Right renal cortex interstitium (tissue), 3 donors: ENCODE measurements around the gene SCAPER. TPM values are rescaled to one million over a fixed set of nuclear protein-coding genes. Genes with fewer than 3 reads are reported as not detected.

Experiments
- DNase-seq, 3 donors: peaks; one replicate each; pipeline ENCODE4 v3.0.0-alpha.2; 2013; ENCODE audit warnings: low read depth in 3 of 3, low spot score in 2 of 3
- polyA plus RNA-seq, 3 donors: library from polyadenylated mRNA; unstranded; fragments of 120-200 nt; gene quantifications; one replicate each; pipeline ENCODE4 v1.2.1, GENCODE V29; 2013; ENCODE audit not compliant: insufficient read length in 3 of 3

The SCAPER gene
- polyA plus RNA-seq, 3 donors = 21.9 to 26.3 (median 25.8) TPM

- no peak for DNase-seq
Observed at GRCh38 chr15:76378691-76379090, 526.4 kb downstream of the SCAPER start.

- no peak for DNase-seq
Observed at GRCh38 chr15:76377751-76378150, 527.4 kb downstream of the SCAPER start.

- no peak for DNase-seq
Observed at GRCh38 chr15:76377217-76377616, 527.9 kb downstream of the SCAPER start.

DNA sequence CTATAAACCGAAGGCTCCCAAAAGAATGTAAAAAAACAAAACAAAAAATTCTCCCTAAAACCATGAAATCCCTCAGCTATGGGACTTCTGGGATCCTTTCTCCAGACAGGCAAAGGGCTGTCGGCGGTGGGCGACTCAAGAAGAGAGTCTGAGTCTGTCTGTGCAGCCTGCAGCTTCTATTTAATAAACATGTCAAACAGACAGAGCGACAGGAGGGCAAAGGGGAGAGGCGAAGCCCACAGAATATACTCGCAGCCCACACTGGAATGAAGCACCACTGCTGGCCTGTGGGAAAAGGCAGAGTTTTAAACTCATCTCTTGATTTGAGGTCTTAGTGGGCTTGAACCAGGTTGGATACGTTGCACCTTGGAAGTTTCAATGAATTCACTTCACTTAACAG is 528.3 kb downstream of the SCAPER start:
- DNase-seq = no peak

- no peak for DNase-seq
Observed at GRCh38 chr15:76376029-76376428, 529.1 kb downstream of the SCAPER start.

- DNase-seq = no peak
Observed at GRCh38 chr15:76368122-76368621, 537.0 kb downstream of the SCAPER start.

DNA sequence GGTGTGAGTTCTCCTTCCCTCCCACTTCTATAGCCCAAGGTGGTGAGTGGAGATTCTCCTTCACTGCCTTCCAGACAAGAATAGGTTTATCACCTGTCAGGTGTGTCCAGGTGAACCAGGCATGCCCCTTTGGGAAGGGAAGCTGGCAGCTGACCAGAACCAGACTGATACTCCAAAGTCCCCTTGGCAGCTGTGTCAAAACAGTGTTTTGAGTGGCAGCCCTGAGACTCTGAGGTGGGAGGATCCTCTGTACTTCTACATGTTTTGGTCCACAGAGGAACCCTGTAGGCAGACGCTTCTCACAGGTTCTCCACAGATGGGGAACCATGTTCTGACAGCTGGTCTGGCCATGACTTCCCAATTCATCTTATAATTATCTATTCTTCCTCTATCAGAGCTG is 538.4 kb downstream of the SCAPER start:
- DNase-seq = no peak

DNA sequence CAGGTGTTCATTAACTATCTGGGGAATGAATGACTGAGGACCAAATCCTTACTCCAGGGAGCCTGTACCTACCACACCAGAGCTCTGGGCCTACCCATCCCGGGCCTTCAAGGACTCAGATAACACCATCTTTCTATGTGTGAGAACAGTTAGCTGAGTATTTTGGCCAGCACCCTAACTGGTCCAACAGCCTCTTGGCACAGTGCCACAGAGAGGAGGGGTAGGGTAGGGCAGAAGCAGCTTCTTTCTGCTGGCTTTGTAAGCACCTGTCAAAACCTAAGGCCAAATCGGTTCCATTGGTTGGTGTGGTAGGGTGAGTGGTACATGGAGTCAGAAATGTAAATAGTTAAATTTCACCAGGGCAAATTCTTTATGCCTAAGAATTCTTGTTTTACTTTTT is 541.9 kb downstream of the SCAPER start:
- DNase-seq = no peak

- no peak for DNase-seq
Observed at GRCh38 chr15:76360416-76360815, 544.7 kb downstream of the SCAPER start.

DNA sequence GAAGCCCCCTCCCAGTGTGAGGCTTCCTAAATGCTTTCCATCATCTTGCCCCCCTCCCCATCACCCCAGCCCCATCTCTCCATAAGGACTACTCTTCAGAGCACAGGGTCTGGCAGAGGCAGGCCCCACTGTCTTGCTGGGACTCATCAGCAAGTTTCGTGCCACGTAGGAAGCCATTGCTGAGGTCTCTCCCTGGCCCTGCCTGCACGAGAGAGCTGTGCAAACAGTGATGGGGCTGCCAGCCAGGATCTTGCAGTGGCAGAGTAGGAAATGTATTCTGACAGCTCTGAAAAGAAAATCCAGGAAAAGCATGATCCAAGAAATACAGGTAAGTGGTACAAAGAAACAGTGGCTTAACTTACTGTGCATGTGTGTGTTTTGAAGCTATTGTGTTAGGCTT is 546.0 kb downstream of the SCAPER start:
- no peak for DNase-seq

- no peak for DNase-seq
Observed at GRCh38 chr15:76358453-76358852, 546.7 kb downstream of the SCAPER start.

DNA sequence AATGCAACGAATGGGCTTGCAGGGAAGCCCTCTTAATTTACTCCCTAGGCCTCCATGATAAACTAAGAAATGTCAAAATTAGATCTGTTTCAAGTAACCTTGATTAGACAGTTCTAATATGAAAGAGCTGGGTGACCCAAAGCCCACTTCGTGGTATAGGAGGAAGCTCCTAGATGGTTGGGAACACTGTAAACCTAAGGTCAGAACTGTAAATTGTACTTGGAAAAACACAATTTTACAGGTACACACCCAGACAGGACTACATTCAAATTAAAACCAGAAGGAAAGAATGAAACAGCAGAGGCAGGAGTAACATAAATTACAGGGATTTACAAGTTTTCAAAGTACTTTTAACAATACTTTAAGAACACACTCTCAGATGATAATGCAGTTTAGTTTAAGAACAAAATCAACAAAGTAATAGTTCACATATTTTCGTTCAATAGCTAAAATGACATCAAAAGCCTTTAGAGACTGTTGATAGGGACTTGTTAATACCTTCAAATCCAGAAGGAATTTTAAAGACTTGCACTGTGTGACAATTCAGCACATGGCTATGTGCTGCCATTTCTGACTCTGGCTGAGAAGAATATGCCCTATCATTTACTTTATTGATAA is 550.2 kb downstream of the SCAPER start:
- no peak for DNase-seq

- DNase-seq = no peak
Observed at GRCh38 chr15:76353903-76354302, 551.2 kb downstream of the SCAPER start.

DNA sequence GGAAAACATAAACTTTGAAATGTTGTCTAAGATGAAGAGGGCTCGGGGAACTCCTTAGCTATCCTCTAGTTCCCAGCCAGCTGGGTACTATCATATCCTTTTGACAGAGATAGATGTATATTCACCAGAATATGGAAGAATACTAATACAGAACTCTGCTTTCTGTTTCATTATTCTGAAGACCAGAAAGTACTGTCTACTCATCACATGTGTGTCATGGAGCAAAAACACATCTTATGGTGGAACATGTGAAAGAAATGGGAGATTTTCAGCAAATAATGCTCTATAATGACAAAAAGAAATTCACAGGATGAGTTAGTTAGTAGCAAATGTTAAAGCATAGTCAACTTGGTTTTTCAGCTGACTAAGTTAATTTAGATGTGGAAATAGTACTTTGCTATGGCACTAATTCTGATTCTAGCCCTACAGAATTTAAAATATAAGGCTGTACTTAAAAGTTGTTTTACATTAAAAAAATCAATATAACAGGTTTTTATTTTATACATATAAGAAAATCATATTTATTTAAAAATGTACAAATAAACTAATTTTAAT is 552.0 kb downstream of the SCAPER start:
- no peak for DNase-seq

DNA sequence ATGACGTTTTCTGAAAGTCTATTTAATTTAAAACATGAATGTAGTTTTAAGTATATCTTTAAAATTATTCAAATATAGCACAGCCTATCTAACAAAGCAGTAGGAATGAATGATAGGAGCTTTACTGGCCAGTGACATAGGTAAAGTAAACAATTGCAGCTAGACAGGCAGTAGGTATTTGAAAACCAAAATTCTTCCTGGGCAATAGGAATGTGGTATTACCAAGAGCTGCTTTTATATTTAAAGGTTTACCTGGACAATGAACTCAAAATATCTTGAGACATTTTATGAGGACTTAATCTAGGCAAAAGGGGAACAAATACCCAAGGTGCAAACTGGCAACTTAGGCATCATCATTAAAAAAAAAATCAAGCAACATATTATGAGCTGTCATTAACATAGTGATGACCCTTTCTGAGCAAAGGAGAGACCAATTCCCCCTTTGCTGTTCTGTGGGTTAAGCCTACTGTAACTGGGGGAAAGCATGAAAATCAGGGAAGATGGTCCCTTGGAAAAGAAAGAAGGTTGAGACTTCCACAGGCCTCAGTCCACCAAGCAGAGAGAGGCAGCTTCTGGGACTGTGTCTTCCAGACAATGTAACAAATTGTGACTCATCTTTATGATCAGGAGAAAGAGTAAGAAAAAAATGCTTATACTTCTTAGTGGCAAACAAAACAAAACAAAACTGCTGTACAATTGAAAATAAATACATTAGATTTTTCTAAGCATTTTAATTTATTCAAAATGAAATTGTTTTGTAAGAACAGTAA is 555.7 kb downstream of the SCAPER start:
- DNase-seq = no peak

DNA sequence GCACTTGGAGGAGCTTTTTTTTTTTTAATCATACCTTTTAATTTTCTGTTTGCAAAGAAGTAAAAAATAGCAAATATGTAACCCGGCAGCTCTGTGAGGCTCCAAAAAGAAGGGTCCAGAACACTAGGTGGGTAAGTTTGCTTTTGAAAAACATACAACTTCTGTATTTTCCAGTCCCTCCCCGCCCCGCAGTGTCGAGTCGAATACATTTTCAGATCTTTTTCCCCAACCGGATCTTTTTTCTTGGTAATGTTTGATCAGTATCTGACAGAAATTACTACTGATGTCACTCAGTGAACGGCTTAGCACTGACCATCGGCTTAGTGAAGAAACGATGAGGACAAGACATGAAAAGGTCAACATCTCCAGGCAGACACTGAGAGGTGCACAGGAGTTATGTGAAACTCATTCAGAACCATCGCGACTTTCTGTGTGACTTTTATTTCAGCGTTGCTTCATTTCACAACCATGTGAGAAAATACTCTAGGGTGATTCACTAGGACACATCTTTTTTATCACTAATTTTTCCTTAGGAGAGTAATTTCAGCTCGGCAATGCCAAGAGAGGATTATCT is 557.6 kb downstream of the SCAPER start:
- DNase-seq = no peak

GRCh38 chr15:76346669-76347481 is 558.3 kb downstream of the SCAPER start:
- no peak for DNase-seq

- DNase-seq = no peak
Observed at GRCh38 chr15:76345880-76346668, 559.1 kb downstream of the SCAPER start.

DNA sequence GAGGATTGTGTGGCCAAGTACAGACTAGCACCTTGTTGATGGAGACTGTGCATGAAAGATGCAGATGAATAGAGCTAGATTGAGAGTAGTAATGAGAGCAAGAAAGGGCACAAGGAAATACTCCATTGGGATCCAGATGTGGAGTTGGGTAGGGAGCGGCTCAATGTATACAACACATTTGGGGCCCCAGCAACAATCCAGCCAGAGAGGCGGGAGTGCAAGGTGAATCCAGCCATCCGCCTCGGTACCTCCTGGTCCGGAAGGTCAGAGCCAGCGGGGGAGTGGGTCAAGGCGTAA is 559.6 kb downstream of the SCAPER start:
- no peak for DNase-seq

DNA sequence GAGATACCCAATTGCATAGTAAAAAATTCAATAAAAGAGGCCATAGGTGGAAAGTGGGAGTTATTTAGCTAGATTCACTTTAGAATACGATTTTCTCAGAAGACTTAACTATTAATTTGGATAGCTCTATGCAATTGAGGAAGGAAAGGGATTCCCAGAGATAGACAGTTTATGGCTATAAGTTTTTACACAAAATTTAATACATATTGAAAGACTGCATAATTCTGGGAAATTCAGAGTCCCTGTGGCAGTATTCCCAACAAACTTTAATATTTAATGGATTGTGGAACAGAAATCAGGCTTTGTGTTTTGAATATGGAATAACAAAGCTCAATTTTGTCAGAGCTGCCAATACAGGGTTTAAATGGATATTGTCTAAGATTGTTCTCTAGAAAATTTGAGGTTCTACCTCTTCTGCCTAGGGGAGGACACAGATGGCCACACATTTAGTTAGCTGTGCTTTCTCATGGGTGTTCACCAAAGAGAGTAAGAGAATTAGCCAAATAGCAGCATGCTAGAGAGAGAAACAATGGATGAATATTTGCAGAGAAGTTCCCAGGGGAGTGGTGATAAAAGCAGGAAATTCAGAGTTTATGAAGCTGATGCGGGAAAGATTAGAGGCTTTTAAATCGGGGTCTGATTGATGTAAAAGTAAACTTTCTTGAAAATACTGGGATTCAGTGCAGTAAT is 560.1 kb downstream of the SCAPER start:
- DNase-seq = no peak
